GF-D8 (cell line): ENCODE results near the gene FAM47E.
"Not testable (repeated sequence)": the region's sequence is repeated elsewhere in the genome, so short reads cannot be mapped to it uniquely, and the experiment has no call there.

Experiments
- DNase-seq: peaks from one replicate; lab custom pipeline; 2025; lab: John Stamatoyannopoulos, UW

Gene FAM47E

GRCh38 chr4:76226418-76226817, 25.1 kb upstream of the FAM47E start:
- no peak for DNase-seq

GRCh38 chr4:76232681-76233080, 18.8 kb upstream of the FAM47E start:
- DNase-seq, result no peak

GRCh38 chr4:76233083-76233482, 18.4 kb upstream of the FAM47E start:
- DNase-seq, result no peak

- no peak for DNase-seq
Observed at GRCh38 chr4:76233529-76233928, 18.0 kb upstream of the FAM47E start.

GRCh38 chr4:76233967-76234678, 17.4 kb upstream of the FAM47E start:
- DNase-seq, result no peak

GRCh38 chr4:76234679-76235044, 16.9 kb upstream of the FAM47E start:
- no peak for DNase-seq

GRCh38 chr4:76235407-76235806, 16.1 kb upstream of the FAM47E start:
- DNase-seq, result no peak

GRCh38 chr4:76235915-76236314, 15.6 kb upstream of the FAM47E start:
- DNase-seq, result no peak

- DNase-seq, result no peak
Observed at GRCh38 chr4:76238236-76238635, 13.3 kb upstream of the FAM47E start.

GRCh38 chr4:76238701-76239100, 12.8 kb upstream of the FAM47E start:
- DNase-seq, result no peak

GRCh38 chr4:76240236-76240635, 11.3 kb upstream of the FAM47E start:
- DNase-seq, result no peak

GRCh38 chr4:76243877-76244276, 7.6 kb upstream of the FAM47E start:
- DNase-seq, result not testable (repeated sequence)

GRCh38 chr4:76246025-76246424, 5.5 kb upstream of the FAM47E start:
- no peak for DNase-seq

- no peak for DNase-seq
Observed at GRCh38 chr4:76246852-76247251, 4.7 kb upstream of the FAM47E start.

GRCh38 chr4:76250962-76251361, 559 bp upstream of the FAM47E start:
- no peak for DNase-seq

- DNase-seq, result no peak
Observed at GRCh38 chr4:76252271-76252653, 741 bp downstream of the FAM47E start.

- no peak for DNase-seq
Observed at GRCh38 chr4:76253511-76253910, 2.0 kb downstream of the FAM47E start.

GRCh38 chr4:76256032-76256431, 4.5 kb downstream of the FAM47E start:
- DNase-seq, result no peak

- no peak for DNase-seq
Observed at GRCh38 chr4:76256968-76257367, 5.4 kb downstream of the FAM47E start.

GRCh38 chr4:76257824-76258223, 6.3 kb downstream of the FAM47E start:
- DNase-seq, result no peak

- no peak for DNase-seq
Observed at GRCh38 chr4:76260571-76260970, 9.1 kb downstream of the FAM47E start.

- no peak for DNase-seq
Observed at GRCh38 chr4:76265631-76266218, 14.2 kb downstream of the FAM47E start.

GRCh38 chr4:76266627-76267026, 15.1 kb downstream of the FAM47E start:
- no peak for DNase-seq

GRCh38 chr4:76267811-76268210, 16.3 kb downstream of the FAM47E start:
- DNase-seq, result no peak
